PC-3 (cell line): ENCODE measurements around the gene ENO3. TPM values are rescaled to one million over a fixed set of nuclear protein-coding genes. Genes with fewer than 3 reads are reported as not detected.
A peak's percentile ranks its signal among the peaks of the same experiment; 100 is the strongest.

ENCODE experiments used
- ATAC-seq: fragments of 200-7000 bp; cut with Tn5 transposase; 2 replicates; pipeline ENCODE4 v1.9.1; 2020; ENCODE audit warnings: mild to moderate bottlenecking, moderate library complexity
- BruUV-seq: library from RNA; stranded (reverse); fragments of 400-500 nt; replicated peaks from 2 replicates; lab custom pipeline; 2021; lab: Mats Ljungman, UMichigan
- CTCF ChIA-PET: fragments of 300-600 bp; sonication (Branson Sonifier 250); formaldehyde crosslinking; loops from one replicate; lab custom pipeline; 2022; ENCODE audit warnings: antibody characterized with exemption; lab: Charles Lee
- POLR2A ChIA-PET: fragments of 300-600 bp; sonication (Branson Sonifier 250); formaldehyde crosslinking; loops from one replicate; lab custom pipeline; 2022; ENCODE audit warnings: antibody characterized with exemption; ENCODE audit not compliant: unreplicated experiment; lab: Charles Lee
- DNase-seq: peaks from one replicate; pipeline ENCODE4 v3.0.0-alpha.2; 2015
- H2AFZ ChIP-seq: fragments of 300-600 bp; sonication (generic); 2 replicates; pipeline ENCODE4 v1.6.0; 2016; ENCODE audit warnings: antibody characterized with exemption, low read length
- H3F3A ChIP-seq: fragments of 300-600 bp; sonication (generic); one replicate; pipeline ENCODE4 v1.6.0; 2017; ENCODE audit warnings: antibody characterized with exemption, low read length, control low read depth, mild to moderate bottlenecking; ENCODE audit not compliant: unreplicated experiment
- H3K27ac ChIP-seq: fragments of 300-600 bp; sonication (generic); 2 replicates; pipeline ENCODE4 v1.5.1; 2016; ENCODE audit warnings: mild to moderate bottlenecking, low read length
- H3K27me3 ChIP-seq: fragments of 300-600 bp; sonication (generic); 2 replicates; pipeline ENCODE4 v1.6.1; 2016; ENCODE audit warnings: low read length, mixed read lengths
- H3K36me3 ChIP-seq: fragments of 300-600 bp; sonication (generic); 2 replicates; pipeline ENCODE4 v1.6.1; 2016; ENCODE audit warnings: low read depth, mixed run types, low read length, mixed read lengths
- H3K4me1 ChIP-seq: fragments of 300-600 bp; sonication (generic); 2 replicates; pipeline ENCODE4 v1.5.1; 2016; ENCODE audit warnings: low read length; ENCODE audit not compliant: insufficient read depth
- H3K4me2 ChIP-seq: fragments of 300-600 bp; sonication (generic); 2 replicates; pipeline ENCODE4 v1.6.0; 2016; ENCODE audit warnings: low read length
- H3K4me3 ChIP-seq: fragments of 300-600 bp; sonication (generic); 2 replicates; pipeline ENCODE4 v1.5.1; 2016; ENCODE audit warnings: mild to moderate bottlenecking, low read length, mixed read lengths
- H3K79me2 ChIP-seq: fragments of 300-600 bp; sonication (generic); 2 replicates; pipeline ENCODE4 v1.6.1; 2017; ENCODE audit warnings: low read length, mixed read lengths
- H3K9ac ChIP-seq: fragments of 300-600 bp; sonication (generic); 2 replicates; pipeline ENCODE4 v1.6.0; 2016; ENCODE audit warnings: mild to moderate bottlenecking, low read length
- H3K9me2 ChIP-seq: fragments of 300-600 bp; sonication (generic); replicated peaks from 2 replicates; pipeline ENCODE4 v1.6.1; 2016; ENCODE audit warnings: mixed run types, low read length, mixed read lengths
- H3K9me3 ChIP-seq: fragments of 300-600 bp; sonication (generic); 2 replicates; pipeline ENCODE4 v1.6.1; 2016; ENCODE audit warnings: low read length, mixed read lengths
- H4K20me1 ChIP-seq: fragments of 300-600 bp; sonication (generic); 2 replicates; pipeline ENCODE4 v1.6.1; 2016; ENCODE audit warnings: low read length, mixed read lengths
- EZH2 ChIP-seq: fragments of 300-600 bp; sonication (generic); IDR thresholded peaks from one replicate; pipeline ENCODE4 v1.6.1; 2017; ENCODE audit warnings: antibody characterized with exemption, mild to moderate bottlenecking, low read length; ENCODE audit not compliant: unreplicated experiment
- EZH2phosphoT487 ChIP-seq: fragments of 300-600 bp; sonication (generic); IDR thresholded peaks from 2 replicates; pipeline ENCODE4 v1.6.1; 2018; ENCODE audit warnings: mild to moderate bottlenecking, antibody characterized with exemption, low read length, borderline replicate concordance
- intact Hi-C: fragments of 100-400 bp; cut with micrococcal nuclease; formaldehyde crosslinking; loops from 2 replicates; pipeline ENCODE4 v1.9.0; 2023
- total RNA-seq: library from RNA; depleted of rRNA; stranded (reverse); fragments of >200 nt; gene quantifications from 2 replicates; pipeline ENCODE4 v1.2.3, GENCODE V29; 2014
- TF ChIP-seq, protein P1 (sequence below): fragments of 300-600 bp; sonication (generic); conservative IDR thresholded peaks from 2 replicates; pipeline ENCODE4 v1.5.1; 2017; ENCODE audit warnings: antibody characterized with exemption, low read depth, mild to moderate bottlenecking, low read length

ENO3 gene
- total RNA-seq, 1 experiment from 2014 or later: 2.4 TPM

GRCh38 chr17:4955091-4955490 is 4.2 kb downstream of the ENO3 start:
- Histone ChIP-seq H3K4me1 (peaks cover 8% of the 10 kb centered on the region), H4K20me1 (no peaks in the 10 kb centered on the region), H3K9me3 (no peaks in the 10 kb centered on the region), H3K36me3 (no peaks in the 10 kb centered on the region), H3K27me3 (no peaks in the 10 kb centered on the region), H3K79me2 (no peaks in the 10 kb centered on the region), H3K4me2 (no peak overlapping the region), H3K9me2 (no peaks in the 10 kb centered on the region), H2AFZ (no peak overlapping the region), H3F3A (no peaks in the 10 kb centered on the region), H3K27ac (no peak overlapping the region), H3K9ac (no peak overlapping the region), H3K4me3 (no peak overlapping the region)
- no TSS peak for BruUV-seq
- DNase-seq (no peak), ATAC-seq (no peak)
- ChIA-PET CTCF (no interaction called here), POLR2A (no interaction called here)
- TF ChIP-seq EZH2phosphoT487: no peak
- TF ChIP-seq, protein P1, sequence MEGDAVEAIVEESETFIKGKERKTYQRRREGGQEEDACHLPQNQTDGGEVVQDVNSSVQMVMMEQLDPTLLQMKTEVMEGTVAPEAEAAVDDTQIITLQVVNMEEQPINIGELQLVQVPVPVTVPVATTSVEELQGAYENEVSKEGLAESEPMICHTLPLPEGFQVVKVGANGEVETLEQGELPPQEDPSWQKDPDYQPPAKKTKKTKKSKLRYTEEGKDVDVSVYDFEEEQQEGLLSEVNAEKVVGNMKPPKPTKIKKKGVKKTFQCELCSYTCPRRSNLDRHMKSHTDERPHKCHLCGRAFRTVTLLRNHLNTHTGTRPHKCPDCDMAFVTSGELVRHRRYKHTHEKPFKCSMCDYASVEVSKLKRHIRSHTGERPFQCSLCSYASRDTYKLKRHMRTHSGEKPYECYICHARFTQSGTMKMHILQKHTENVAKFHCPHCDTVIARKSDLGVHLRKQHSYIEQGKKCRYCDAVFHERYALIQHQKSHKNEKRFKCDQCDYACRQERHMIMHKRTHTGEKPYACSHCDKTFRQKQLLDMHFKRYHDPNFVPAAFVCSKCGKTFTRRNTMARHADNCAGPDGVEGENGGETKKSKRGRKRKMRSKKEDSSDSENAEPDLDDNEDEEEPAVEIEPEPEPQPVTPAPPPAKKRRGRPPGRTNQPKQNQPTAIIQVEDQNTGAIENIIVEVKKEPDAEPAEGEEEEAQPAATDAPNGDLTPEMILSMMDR: no peak
- no peak for TF ChIP-seq EZH2
- intact Hi-C loops: no loop called here

GRCh38 chr17:4956493-4957061 is 5.7 kb downstream of the ENO3 start:
- Histone ChIP-seq H3K9ac (no peak overlapping the region), H3K9me3 (no peaks in the 10 kb centered on the region), H3K4me2 (no peak overlapping the region), H2AFZ (no peak overlapping the region), H3F3A (no peaks in the 10 kb centered on the region), H4K20me1 (no peaks in the 10 kb centered on the region), H3K27me3 (no peaks in the 10 kb centered on the region), H3K4me1 (no peaks in the 10 kb centered on the region), H3K36me3 (no peaks in the 10 kb centered on the region), H3K27ac (no peak overlapping the region), H3K4me3 (no peak overlapping the region), H3K9me2 (no peaks in the 10 kb centered on the region), H3K79me2 (no peaks in the 10 kb centered on the region)
- POLR2A ChIA-PET: no interaction called here
- CTCF ChIA-PET: no interaction called here
- DNase-seq (no peak), ATAC-seq (no peak)
- no TSS peak for BruUV-seq
- no peak for TF ChIP-seq EZH2
- TF ChIP-seq, protein P1: peak; percentile 22; the same call in 1 of the 2 replicates
- intact Hi-C loops: no loop called here

DNA sequence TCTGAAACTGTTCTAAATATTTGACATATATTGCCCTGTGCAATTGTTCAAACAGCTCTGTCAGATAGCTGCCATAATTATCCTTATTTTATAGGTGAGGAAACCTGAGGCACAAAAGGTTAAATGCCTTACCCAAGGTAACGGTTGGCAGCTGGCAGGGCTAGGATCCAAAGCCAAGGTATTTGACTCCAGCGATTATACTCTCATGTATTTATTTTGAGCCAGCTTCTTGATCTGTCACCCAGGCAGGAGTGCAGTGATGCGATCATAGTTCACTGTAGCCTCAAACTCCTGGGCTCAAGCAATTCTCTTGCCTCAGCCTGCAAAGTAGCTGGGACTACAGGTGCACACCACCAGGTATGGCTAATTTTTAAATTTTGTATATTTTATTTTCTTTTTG is 7.2 kb downstream of the ENO3 start:
- no peaks in the 10 kb centered on the region for H4K20me1 ChIP-seq
- no peak overlapping the region for H3K4me2 ChIP-seq
- TF ChIP-seq, protein P1: no peak
- TF ChIP-seq EZH2phosphoT487: no peak
- TF ChIP-seq EZH2: no peak
- ChIA-PET CTCF (no interaction called here), POLR2A (no interaction called here)
- no peaks in the 10 kb centered on the region for H3K4me1 ChIP-seq
- no peak overlapping the region for H3K4me3 ChIP-seq
- ATAC-seq: no peak
- no peak overlapping the region for H2AFZ ChIP-seq
- H3K9me3 ChIP-seq: no peaks in the 10 kb centered on the region
- no peaks in the 10 kb centered on the region for H3K27me3 ChIP-seq
- H3K27ac ChIP-seq: no peak overlapping the region
- H3K79me2 ChIP-seq: no peaks in the 10 kb centered on the region
- H3F3A ChIP-seq: no peaks in the 10 kb centered on the region
- intact Hi-C loops: no loop called here
- no peaks in the 10 kb centered on the region for H3K9me2 ChIP-seq
- BruUV-seq: no TSS peak
- H3K9ac ChIP-seq: no peak overlapping the region
- no peak for DNase-seq
- H3K36me3 ChIP-seq: no peaks in the 10 kb centered on the region
